OCI-LY7 (cell line): ENCODE data around the gene EBP. TPM values are rescaled to one million over a fixed set of nuclear protein-coding genes. Genes with fewer than 3 reads are reported as not detected.
"Not testable (repeated sequence)": the region's sequence is repeated elsewhere in the genome, so short reads cannot be mapped to it uniquely, and the experiment has no call there.

ENCODE experiments used
- BruUV-seq: library from RNA; stranded (reverse); fragments of 400-500 nt; replicated peaks from 2 replicates; lab custom pipeline; 2021; lab: Mats Ljungman, UMichigan
- CTCF ChIA-PET: fragments of 300-600 bp; sonication (Branson Sonifier 250); formaldehyde crosslinking; loops from one replicate; lab custom pipeline; 2022; ENCODE audit warnings: antibody characterized with exemption; ENCODE audit not compliant: unreplicated experiment; lab: Charles Lee
- POLR2A ChIA-PET: fragments of 300-600 bp; sonication (Branson Sonifier 250); formaldehyde crosslinking; loops from one replicate; lab custom pipeline; 2022; ENCODE audit warnings: antibody characterized with exemption; lab: Charles Lee
- DNase-seq: peaks from one replicate; pipeline ENCODE4 v3.0.0-alpha.2; 2015; ENCODE audit warnings: low spot score
- H2AFZ ChIP-seq: fragments of 200-600 bp; sonication (generic), shearing (Covaris generic); 2 replicates; pipeline ENCODE4 v1.6.1; 2014; ENCODE audit warnings: mild to moderate bottlenecking, antibody characterized with exemption, low read length, moderate library complexity
- H3K27ac ChIP-seq: fragments of 200-600 bp; sonication (generic); 2 replicates; pipeline ENCODE4 v1.5.1; 2014; ENCODE audit warnings: mixed run types, low read depth, mild to moderate bottlenecking, moderate library complexity, low read length, inconsistent platforms; ENCODE audit not compliant: poor library complexity, severe bottlenecking
- H3K36me3 ChIP-seq: fragments of 200-600 bp; sonication (generic); 2 replicates; pipeline ENCODE4 v1.6.1; 2014; ENCODE audit warnings: mild to moderate bottlenecking, antibody characterized with exemption, low read length, moderate library complexity, mixed read lengths; ENCODE audit not compliant: insufficient read depth
- H3K4me1 ChIP-seq: fragments of 200-600 bp; sonication (generic); 2 replicates; pipeline ENCODE4 v1.5.1; 2014; ENCODE audit warnings: mild to moderate bottlenecking, low read length; ENCODE audit not compliant: insufficient read depth, poor library complexity, severe bottlenecking
- H3K4me2 ChIP-seq: fragments of 200-600 bp; sonication (generic); 2 replicates; pipeline ENCODE4 v1.6.1; 2014; ENCODE audit warnings: mild to moderate bottlenecking, low read length
- H3K4me3 ChIP-seq: fragments of 200-600 bp; sonication (generic); 2 replicates; pipeline ENCODE4 v1.5.1; 2014; ENCODE audit warnings: mild to moderate bottlenecking, low read depth, low read length; ENCODE audit not compliant: poor library complexity, severe bottlenecking
- H3K79me2 ChIP-seq: fragments of 200-600 bp; sonication (generic); 2 replicates; pipeline ENCODE4 v1.6.1; 2016; ENCODE audit warnings: low read depth, mild to moderate bottlenecking, low read length, moderate library complexity, mixed read lengths; ENCODE audit not compliant: insufficient read depth
- H3K9me2 ChIP-seq: fragments of 200-600 bp; sonication (generic); 2 replicates; pipeline ENCODE4 v1.6.1; 2016; ENCODE audit warnings: mild to moderate bottlenecking, low read length, mixed read lengths; ENCODE audit not compliant: insufficient read depth
- H3K9me3 ChIP-seq: fragments of 200-600 bp; sonication (generic); 2 replicates; pipeline ENCODE4 v1.6.1; 2014; ENCODE audit warnings: mild to moderate bottlenecking, mixed run types, low read length, mixed read lengths
- H4K20me1 ChIP-seq: fragments of 200-600 bp; sonication (generic); 2 replicates; pipeline ENCODE4 v1.6.1; 2014; ENCODE audit warnings: mild to moderate bottlenecking, antibody characterized with exemption, low read length, moderate library complexity, mixed read lengths; ENCODE audit not compliant: insufficient read depth
- CTCF ChIP-seq: fragments of 200-600 bp; sonication (generic); conservative IDR thresholded peaks from 2 replicates; pipeline ENCODE4 v1.5.1; 2014; ENCODE audit warnings: mild to moderate bottlenecking, antibody characterized with exemption, low read length, moderate library complexity, mixed read lengths
- EZH2phosphoT487 ChIP-seq: fragments of 200-600 bp; sonication (generic); IDR thresholded peaks from 2 replicates; pipeline ENCODE4 v1.6.1; 2018; ENCODE audit warnings: low read depth, borderline replicate concordance, mild to moderate bottlenecking, mixed run types, antibody characterized with exemption, low read length, moderate library complexity, mixed read lengths
- intact Hi-C: fragments of 100-400 bp; cut with micrococcal nuclease; formaldehyde crosslinking; loops from one replicate; pipeline ENCODE4 v1.10.0; 2022; ENCODE audit not compliant: unreplicated experiment
- total RNA-seq, 2 experiments: library from RNA; depleted of rRNA in 1 of 2; stranded (reverse); fragments of >200 nt in 1 of 2; shearing (Covaris generic) in 1 of 2; gene quantifications; 2 replicates each; pipeline ENCODE4 v1.2.3, GENCODE V29; 2014 to 2022

Gene EBP
- total RNA-seq, 2 experiments from 2014 or later, result 94.4 to 126 TPM

- Histone ChIP-seq H3K4me1 (peaks cover 38% of the 10 kb centered on the region), H3K9me3 (no peaks in the 10 kb centered on the region), H3K4me2 (peak overlapping the region; percentile 87; the same call in 1 of the 2 replicates), H3K4me3 (peak overlapping the region; percentile 95), H3K9me2 (no peaks in the 10 kb centered on the region), H4K20me1 (no peaks in the 10 kb centered on the region), H3K27ac (no peak overlapping the region), H3K36me3 (peaks cover 50% of the 10 kb centered on the region), H3K79me2 (peaks cover 31% of the 10 kb centered on the region), H2AFZ (no peak overlapping the region)
- ChIA-PET POLR2A (no interaction called here), CTCF (no interaction called here)
- intact Hi-C loops, result loop anchor here (5.0 kb wide), 2 partner anchors 46 to 49 kb away; partner anchors contain the start of genes FTSJ1 and RBM3
- TF ChIP-seq EZH2phosphoT487 (no peak), CTCF (no peak)
- TSS peak; percentile 51 for BruUV-seq
- DNase-seq, result no peak
Observed at GRCh38 chrX:48523682-48524081, 2.1 kb downstream of the EBP start.

GRCh38 chrX:48525853-48526252 is 4.2 kb downstream of the EBP start:
- BruUV-seq, H3K27ac ChIP-seq, H3K4me3 ChIP-seq, intact Hi-C loops, DNase-seq, H3K4me2 ChIP-seq, H3K9me2 ChIP-seq, H2AFZ ChIP-seq, CTCF ChIA-PET, H4K20me1 ChIP-seq, H3K9me3 ChIP-seq: not testable (repeated sequence)
- H3K36me3 ChIP-seq, result peaks cover 57% of the 10 kb centered on the region
- H3K4me1 ChIP-seq, result peaks cover 18% of the 10 kb centered on the region
- POLR2A ChIA-PET, result interaction anchor here (0.7 kb wide), 2 partner anchors 654 to 1555 kb away, joined by 3 to 7 read pairs; no protein-coding TSS in a partner anchor
- H3K79me2 ChIP-seq, result peaks cover 31% of the 10 kb centered on the region

GRCh38 chrX:48530736-48531135 is 9.1 kb downstream of the EBP start:
- Histone ChIP-seq H3K9me2 (no peaks in the 10 kb centered on the region), H3K4me3 (no peak overlapping the region), H2AFZ (no peak overlapping the region), H3K4me1 (no peaks in the 10 kb centered on the region), H3K9me3 (no peaks in the 10 kb centered on the region), H4K20me1 (no peaks in the 10 kb centered on the region), H3K36me3 (peaks cover 36% of the 10 kb centered on the region), H3K4me2 (no peak overlapping the region), H3K27ac (no peak overlapping the region), H3K79me2 (no peaks in the 10 kb centered on the region)
- BruUV-seq, result no TSS peak
- intact Hi-C loops, result no loop called here
- DNase-seq, result no peak
- ChIA-PET POLR2A (no interaction called here), CTCF (no interaction called here)
- no peak for TF ChIP-seq CTCF
- no peak for TF ChIP-seq EZH2phosphoT487
